ENCODE results near the gene CGNL1.

Gene CGNL1

GRCh38 chr15:57493351-57493750 is 117.0 kb downstream of the CGNL1 start:
- H3K36me3 Mint-ChIP-seq (ENCODE audit: low read depth): no peaks in the 10 kb centered on the region
- DNase-seq: no peak
- H3K9me3 Mint-ChIP-seq: no peaks in the 10 kb centered on the region
- H3K27ac Mint-ChIP-seq: no peak overlapping the region
- H3K27me3 Mint-ChIP-seq: peaks cover 8% of the 10 kb centered on the region
- no peaks in the 10 kb centered on the region for H3K4me1 Mint-ChIP-seq
- no peak for ATAC-seq
- no peak overlapping the region for H3K4me3 Mint-ChIP-seq

- Mint-ChIP-seq H3K9me3 (no peaks in the 10 kb centered on the region), H3K27ac (no peak overlapping the region), H3K4me1 (no peaks in the 10 kb centered on the region), H3K27me3 (peaks cover 7% of the 10 kb centered on the region), H3K4me3 (no peak overlapping the region), H3K36me3 (ENCODE audit: low read depth) (no peaks in the 10 kb centered on the region)
- ATAC-seq (no peak), DNase-seq (no peak)
Observed at GRCh38 chr15:57494581-57494980, 118.3 kb downstream of the CGNL1 start.

GRCh38 chr15:57495041-57495440 is 118.7 kb downstream of the CGNL1 start:
- Mint-ChIP-seq H3K27ac (no peak overlapping the region), H3K4me1 (no peaks in the 10 kb centered on the region), H3K36me3 (ENCODE audit: low read depth) (no peaks in the 10 kb centered on the region), H3K4me3 (no peak overlapping the region), H3K27me3 (peaks cover 3% of the 10 kb centered on the region), H3K9me3 (no peaks in the 10 kb centered on the region)
- no peak for ATAC-seq
- DNase-seq: no peak

- H3K4me1 Mint-ChIP-seq: no peaks in the 10 kb centered on the region
- no peak for DNase-seq
Observed at GRCh38 chr15:57495554-57496165, 119.4 kb downstream of the CGNL1 start.

GRCh38 chr15:57496594-57496945 is 120.3 kb downstream of the CGNL1 start:
- ATAC-seq: no peak
- DNase-seq: no peak
- Mint-ChIP-seq H3K27ac (no peak overlapping the region), H3K4me3 (no peak overlapping the region), H3K4me1 (no peaks in the 10 kb centered on the region), H3K36me3 (ENCODE audit: low read depth) (no peaks in the 10 kb centered on the region), H3K27me3 (no peaks in the 10 kb centered on the region), H3K9me3 (no peaks in the 10 kb centered on the region)

More at GRCh38 chr15:57495554-57496165, 119.4 kb downstream of the CGNL1 start:
- Mint-ChIP-seq H3K36me3 (ENCODE audit: low read depth) (no peaks in the 10 kb centered on the region), H3K4me3 (no peak overlapping the region), H3K27ac (no peak overlapping the region), H3K9me3 (no peaks in the 10 kb centered on the region), H3K27me3 (peaks cover 3% of the 10 kb centered on the region)
- ATAC-seq: no peak

- no peak for ATAC-seq
- no peak overlapping the region for H3K27ac Mint-ChIP-seq
- no peaks in the 10 kb centered on the region for H3K36me3 Mint-ChIP-seq (ENCODE audit: low read depth)
- DNase-seq: no peak
- H3K9me3 Mint-ChIP-seq: no peaks in the 10 kb centered on the region
- H3K27me3 Mint-ChIP-seq: no peaks in the 10 kb centered on the region
- H3K4me3 Mint-ChIP-seq: no peak overlapping the region
- H3K4me1 Mint-ChIP-seq: no peaks in the 10 kb centered on the region
Observed at GRCh38 chr15:57496946-57497869, 120.9 kb downstream of the CGNL1 start.

GRCh38 chr15:57500256-57500655 is 124.0 kb downstream of the CGNL1 start:
- Mint-ChIP-seq H3K27me3 (peaks cover 2% of the 10 kb centered on the region), H3K27ac (no peak overlapping the region), H3K4me1 (no peaks in the 10 kb centered on the region), H3K9me3 (no peaks in the 10 kb centered on the region), H3K4me3 (no peak overlapping the region), H3K36me3 (ENCODE audit: low read depth) (no peaks in the 10 kb centered on the region)
- DNase-seq (no peak), ATAC-seq (no peak)

- DNase-seq (no peak), ATAC-seq (no peak)
- Mint-ChIP-seq H3K4me1 (no peaks in the 10 kb centered on the region), H3K4me3 (no peak overlapping the region), H3K36me3 (ENCODE audit: low read depth) (no peaks in the 10 kb centered on the region), H3K27me3 (peaks cover 2% of the 10 kb centered on the region), H3K27ac (no peak overlapping the region), H3K9me3 (no peaks in the 10 kb centered on the region)
Observed at GRCh38 chr15:57500979-57501576, 124.8 kb downstream of the CGNL1 start.

- Mint-ChIP-seq H3K27ac (no peak overlapping the region), H3K27me3 (peaks cover 2% of the 10 kb centered on the region), H3K36me3 (ENCODE audit: low read depth) (no peaks in the 10 kb centered on the region), H3K9me3 (no peaks in the 10 kb centered on the region), H3K4me1 (no peaks in the 10 kb centered on the region), H3K4me3 (no peak overlapping the region)
- DNase-seq (no peak), ATAC-seq (no peak)
Observed at GRCh38 chr15:57502116-57502515, 125.8 kb downstream of the CGNL1 start.

GRCh38 chr15:57503051-57503702 is 126.9 kb downstream of the CGNL1 start:
- peaks cover 2% of the 10 kb centered on the region for H3K27me3 Mint-ChIP-seq
- DNase-seq (no peak), ATAC-seq (peak; percentile 37)
- H3K4me1 Mint-ChIP-seq: no peaks in the 10 kb centered on the region
- H3K27ac Mint-ChIP-seq: no peak overlapping the region
- H3K36me3 Mint-ChIP-seq (ENCODE audit: low read depth): no peaks in the 10 kb centered on the region
- H3K9me3 Mint-ChIP-seq: no peaks in the 10 kb centered on the region
- H3K4me3 Mint-ChIP-seq: no peak overlapping the region

- Mint-ChIP-seq H3K27ac (no peak overlapping the region), H3K9me3 (no peaks in the 10 kb centered on the region), H3K27me3 (peaks cover 2% of the 10 kb centered on the region), H3K4me1 (no peaks in the 10 kb centered on the region), H3K36me3 (ENCODE audit: low read depth) (no peaks in the 10 kb centered on the region), H3K4me3 (no peak overlapping the region)
- no peak for DNase-seq
- ATAC-seq: no peak
Observed at GRCh38 chr15:57503911-57504598, 127.8 kb downstream of the CGNL1 start.

- H3K4me3 Mint-ChIP-seq: no peak overlapping the region
- H3K36me3 Mint-ChIP-seq (ENCODE audit: low read depth): no peaks in the 10 kb centered on the region
- no peak overlapping the region for H3K27ac Mint-ChIP-seq
- H3K4me1 Mint-ChIP-seq: no peaks in the 10 kb centered on the region
- H3K9me3 Mint-ChIP-seq: no peaks in the 10 kb centered on the region
- peaks cover 2% of the 10 kb centered on the region for H3K27me3 Mint-ChIP-seq
- ATAC-seq (no peak), DNase-seq (no peak)
Observed at GRCh38 chr15:57504599-57504940, 128.3 kb downstream of the CGNL1 start.

- Mint-ChIP-seq H3K4me1 (no peaks in the 10 kb centered on the region), H3K9me3 (no peaks in the 10 kb centered on the region), H3K27me3 (peaks cover 2% of the 10 kb centered on the region), H3K4me3 (no peak overlapping the region), H3K36me3 (ENCODE audit: low read depth) (no peaks in the 10 kb centered on the region), H3K27ac (no peak overlapping the region)
- DNase-seq (no peak), ATAC-seq (no peak)
Observed at GRCh38 chr15:57505056-57505715, 128.9 kb downstream of the CGNL1 start.

GRCh38 chr15:57505949-57506391 is 129.7 kb downstream of the CGNL1 start:
- Mint-ChIP-seq H3K27me3 (peaks cover 2% of the 10 kb centered on the region), H3K9me3 (no peaks in the 10 kb centered on the region), H3K36me3 (ENCODE audit: low read depth) (no peaks in the 10 kb centered on the region), H3K27ac (no peak overlapping the region), H3K4me1 (no peaks in the 10 kb centered on the region), H3K4me3 (no peak overlapping the region)
- DNase-seq (no peak), ATAC-seq (no peak)
